ENCODE data around the gene APOB. TPM values are rescaled to one million over a fixed set of nuclear protein-coding genes. Genes with fewer than 3 reads are reported as not detected.

The APOB gene
- total and polyA plus RNA-seq, 2 of the 13 experiments (the other 11 are each of a cell fraction or from before 2014, with no cell fraction given): 1,569 to 2,515 TPM

DNA sequence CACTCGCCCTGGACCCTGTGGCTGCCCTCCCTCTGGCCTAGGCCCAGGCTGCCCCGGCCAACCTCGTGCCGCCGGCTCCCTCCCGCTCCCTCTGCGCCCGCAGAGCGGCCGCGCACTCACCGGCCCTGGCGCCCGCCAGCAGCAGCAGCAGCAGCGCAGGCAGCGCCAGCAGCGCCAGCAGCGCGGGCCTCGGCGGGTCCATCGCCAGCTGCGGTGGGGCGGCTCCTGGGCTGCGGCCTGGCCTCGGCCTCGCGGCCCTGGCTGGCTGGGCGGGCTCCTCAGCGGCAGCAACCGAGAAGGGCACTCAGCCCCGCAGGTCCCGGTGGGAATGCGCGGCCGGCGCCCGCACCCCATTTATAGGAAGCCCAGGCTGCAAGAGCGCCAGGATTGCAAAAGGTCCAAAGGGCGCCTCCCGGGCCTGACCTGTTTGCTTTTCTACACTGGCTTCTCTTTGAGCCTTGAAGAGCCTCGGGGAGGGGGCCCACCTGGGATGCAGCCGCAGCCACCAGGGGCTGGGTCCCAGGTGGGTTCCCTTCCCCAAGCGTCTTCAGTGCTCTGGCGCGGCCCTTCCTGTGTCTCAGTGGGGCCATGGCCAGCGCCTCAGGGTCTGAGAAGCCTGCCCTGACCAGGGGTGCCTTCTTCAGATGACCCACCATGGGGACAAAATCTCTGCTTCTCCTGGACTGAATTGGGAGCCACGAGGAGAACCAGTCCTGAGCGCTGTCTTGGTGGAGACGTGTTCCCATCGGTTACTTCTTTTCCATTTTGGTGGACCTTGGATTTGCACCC is at the start of gene APOB (continued):
- TF ChIP-seq ZNF574 (CRISPR knock-in tag; IDR thresholded peaks at IDR 0.05) (peak; percentile 91), XBP1 (CRISPR knock-in tag; IDR thresholded peaks at IDR 0.05) (peak; percentile 93), ZMYM4 (CRISPR knock-in tag; IDR thresholded peaks at IDR 0.05) (peak; percentile 98), SNAPC5 (CRISPR knock-in tag; IDR thresholded peaks at IDR 0.05; ENCODE audit: borderline replicate concordance) (peak; percentile 78; the same call in 1 of the 2 replicates), SPEN (CRISPR knock-in tag; IDR thresholded peaks at IDR 0.05; ENCODE audit: low read depth) (peak; percentile 91), THAP11 (CRISPR knock-in tag; IDR thresholded peaks at IDR 0.05) (peak; percentile 73), ELF3 (CRISPR knock-in tag; IDR thresholded peaks at IDR 0.05) (peak; percentile 88), KAT8 (CRISPR knock-in tag; IDR thresholded peaks at IDR 0.05) (peak; percentile 85), ZBTB7B (CRISPR knock-in tag; IDR thresholded peaks at IDR 0.05) (peak; percentile 98), ZNF143 (CRISPR knock-in tag; IDR thresholded peaks at IDR 0.05) (peak; percentile 65; the same call in 1 of the 2 replicates), ZBTB3 (CRISPR knock-in tag; IDR thresholded peaks at IDR 0.05; ENCODE audit: borderline replicate concordance, low read depth) (peak; percentile 32; the same call in 1 of the 2 replicates), RFXAP (CRISPR knock-in tag; IDR thresholded peaks at IDR 0.05; ENCODE audit: borderline replicate concordance) (peak; percentile 97), TOPORS (CRISPR knock-in tag; IDR thresholded peaks at IDR 0.05) (peak; percentile 54; the same call in 1 of the 2 replicates), NPAS2 (CRISPR knock-in tag; IDR thresholded peaks at IDR 0.05; ENCODE audit: borderline replicate concordance) (no peak), RFXANK (CRISPR knock-in tag; IDR thresholded peaks at IDR 0.05) (peak; percentile 82; the same call in 1 of the 2 replicates), ZNF256 (CRISPR knock-in tag; conservative IDR thresholded peaks at IDR 0.05) (peak; percentile 85; the same call in 1 of the 2 replicates)
- TF ChIP-seq, protein P1, sequence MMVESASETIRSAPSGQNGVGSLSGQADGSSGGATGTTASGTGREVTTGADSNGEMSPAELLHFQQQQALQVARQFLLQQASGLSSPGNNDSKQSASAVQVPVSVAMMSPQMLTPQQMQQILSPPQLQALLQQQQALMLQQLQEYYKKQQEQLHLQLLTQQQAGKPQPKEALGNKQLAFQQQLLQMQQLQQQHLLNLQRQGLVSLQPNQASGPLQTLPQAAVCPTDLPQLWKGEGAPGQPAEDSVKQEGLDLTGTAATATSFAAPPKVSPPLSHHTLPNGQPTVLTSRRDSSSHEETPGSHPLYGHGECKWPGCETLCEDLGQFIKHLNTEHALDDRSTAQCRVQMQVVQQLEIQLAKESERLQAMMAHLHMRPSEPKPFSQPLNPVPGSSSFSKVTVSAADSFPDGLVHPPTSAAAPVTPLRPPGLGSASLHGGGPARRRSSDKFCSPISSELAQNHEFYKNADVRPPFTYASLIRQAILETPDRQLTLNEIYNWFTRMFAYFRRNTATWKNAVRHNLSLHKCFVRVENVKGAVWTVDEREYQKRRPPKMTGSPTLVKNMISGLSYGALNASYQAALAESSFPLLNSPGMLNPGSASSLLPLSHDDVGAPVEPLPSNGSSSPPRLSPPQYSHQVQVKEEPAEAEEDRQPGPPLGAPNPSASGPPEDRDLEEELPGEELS (CRISPR knock-in tag; IDR thresholded peaks at IDR 0.05): peak; percentile 92
- TF ChIP-seq, protein P2, sequence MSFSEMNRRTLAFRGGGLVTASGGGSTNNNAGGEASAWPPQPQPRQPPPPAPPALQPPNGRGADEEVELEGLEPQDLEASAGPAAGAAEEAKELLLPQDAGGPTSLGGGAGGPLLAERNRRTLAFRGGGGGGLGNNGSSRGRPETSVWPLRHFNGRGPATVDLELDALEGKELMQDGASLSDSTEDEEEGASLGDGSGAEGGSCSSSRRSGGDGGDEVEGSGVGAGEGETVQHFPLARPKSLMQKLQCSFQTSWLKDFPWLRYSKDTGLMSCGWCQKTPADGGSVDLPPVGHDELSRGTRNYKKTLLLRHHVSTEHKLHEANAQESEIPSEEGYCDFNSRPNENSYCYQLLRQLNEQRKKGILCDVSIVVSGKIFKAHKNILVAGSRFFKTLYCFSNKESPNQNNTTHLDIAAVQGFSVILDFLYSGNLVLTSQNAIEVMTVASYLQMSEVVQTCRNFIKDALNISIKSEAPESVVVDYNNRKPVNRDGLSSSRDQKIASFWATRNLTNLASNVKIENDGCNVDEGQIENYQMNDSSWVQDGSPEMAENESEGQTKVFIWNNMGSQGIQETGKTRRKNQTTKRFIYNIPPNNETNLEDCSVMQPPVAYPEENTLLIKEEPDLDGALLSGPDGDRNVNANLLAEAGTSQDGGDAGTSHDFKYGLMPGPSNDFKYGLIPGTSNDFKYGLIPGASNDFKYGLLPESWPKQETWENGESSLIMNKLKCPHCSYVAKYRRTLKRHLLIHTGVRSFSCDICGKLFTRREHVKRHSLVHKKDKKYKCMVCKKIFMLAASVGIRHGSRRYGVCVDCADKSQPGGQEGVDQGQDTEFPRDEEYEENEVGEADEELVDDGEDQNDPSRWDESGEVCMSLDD (CRISPR knock-in tag; IDR thresholded peaks at IDR 0.05; ENCODE audit: borderline replicate concordance): peak; percentile 93
- TF ChIP-seq, protein P3, sequence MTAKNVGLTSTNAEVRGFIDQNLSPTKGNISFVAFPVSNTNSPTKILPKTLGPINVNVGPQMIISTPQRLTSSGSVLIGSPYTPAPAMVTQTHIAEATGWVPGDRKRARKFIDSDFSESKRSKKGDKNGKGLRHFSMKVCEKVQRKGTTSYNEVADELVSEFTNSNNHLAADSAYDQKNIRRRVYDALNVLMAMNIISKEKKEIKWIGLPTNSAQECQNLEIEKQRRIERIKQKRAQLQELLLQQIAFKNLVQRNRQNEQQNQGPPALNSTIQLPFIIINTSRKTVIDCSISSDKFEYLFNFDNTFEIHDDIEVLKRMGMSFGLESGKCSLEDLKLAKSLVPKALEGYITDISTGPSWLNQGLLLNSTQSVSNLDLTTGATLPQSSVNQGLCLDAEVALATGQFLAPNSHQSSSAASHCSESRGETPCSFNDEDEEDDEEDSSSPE (CRISPR knock-in tag; IDR thresholded peaks at IDR 0.05): peak; percentile 94

All from HepG2 (cell line).